Astrocyte of the hippocampus (primary cell): Measurements from ENCODE around the gene SOX1.

Experiments used
- DNase-seq: peaks from one replicate; pipeline ENCODE4 v3.0.0; 2011; ENCODE audit warnings: low read depth, low spot score

SOX1 gene

DNA sequence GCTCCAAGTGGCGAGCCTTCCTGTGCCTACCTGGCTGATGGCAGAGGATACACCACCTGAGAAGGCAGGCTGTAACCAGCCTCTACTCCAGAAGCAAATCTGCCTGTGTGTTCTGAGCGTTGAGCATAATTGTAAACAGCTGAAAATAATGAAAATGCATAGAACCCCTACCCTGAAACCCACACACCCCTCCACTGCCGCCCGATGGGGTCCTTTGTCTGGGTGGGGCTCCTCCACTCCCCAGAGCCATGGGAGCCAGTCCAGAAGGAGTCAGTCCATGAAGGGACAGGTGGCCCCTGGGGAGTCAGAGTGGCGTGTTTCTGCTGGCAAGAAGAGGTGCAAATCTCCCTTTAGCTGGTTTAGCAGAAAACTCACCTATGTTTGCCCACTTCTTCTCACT lies 8.0 kb upstream of the SOX1 start:
- DNase-seq = no peak

DNA sequence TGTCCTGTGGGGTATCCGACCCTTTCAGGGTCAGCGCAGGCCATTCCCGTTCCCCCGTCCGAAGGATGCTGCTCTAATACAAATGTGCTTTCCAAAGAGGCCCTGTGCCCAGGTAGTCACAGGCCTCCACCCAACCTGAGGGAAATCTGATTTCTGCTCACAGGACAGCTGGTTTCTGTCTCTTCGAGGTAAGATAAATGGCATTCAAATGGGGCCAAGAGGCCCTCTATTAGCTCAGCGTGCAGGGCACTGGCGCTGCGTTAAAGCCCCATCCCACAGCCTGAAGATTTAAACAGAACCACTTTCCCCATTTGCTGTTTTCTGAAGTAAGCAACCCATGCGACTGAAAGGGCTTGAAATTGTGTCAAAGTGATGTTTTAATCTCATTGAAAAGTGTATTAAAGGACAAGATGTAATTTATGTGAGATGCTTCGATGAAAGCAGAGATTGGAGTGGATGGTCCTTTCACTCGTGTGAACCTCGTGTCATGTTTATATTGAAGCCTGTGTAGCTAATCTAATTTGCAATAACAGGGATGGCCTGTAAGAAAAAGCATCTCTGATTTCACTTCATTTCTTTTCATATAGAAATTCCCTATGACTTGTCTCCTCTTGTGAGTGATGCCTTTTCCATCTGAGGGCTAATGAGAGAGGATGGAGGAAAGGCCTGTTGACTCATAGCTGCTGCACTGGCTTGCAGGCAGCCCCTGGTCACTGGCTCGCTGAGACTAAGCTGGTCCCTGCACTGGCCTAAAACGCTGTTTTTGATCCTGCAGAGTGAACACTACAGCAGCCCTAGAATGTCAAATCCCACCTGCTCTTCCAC lies 7.3 kb upstream of the SOX1 start:
- DNase-seq = no peak

DNA sequence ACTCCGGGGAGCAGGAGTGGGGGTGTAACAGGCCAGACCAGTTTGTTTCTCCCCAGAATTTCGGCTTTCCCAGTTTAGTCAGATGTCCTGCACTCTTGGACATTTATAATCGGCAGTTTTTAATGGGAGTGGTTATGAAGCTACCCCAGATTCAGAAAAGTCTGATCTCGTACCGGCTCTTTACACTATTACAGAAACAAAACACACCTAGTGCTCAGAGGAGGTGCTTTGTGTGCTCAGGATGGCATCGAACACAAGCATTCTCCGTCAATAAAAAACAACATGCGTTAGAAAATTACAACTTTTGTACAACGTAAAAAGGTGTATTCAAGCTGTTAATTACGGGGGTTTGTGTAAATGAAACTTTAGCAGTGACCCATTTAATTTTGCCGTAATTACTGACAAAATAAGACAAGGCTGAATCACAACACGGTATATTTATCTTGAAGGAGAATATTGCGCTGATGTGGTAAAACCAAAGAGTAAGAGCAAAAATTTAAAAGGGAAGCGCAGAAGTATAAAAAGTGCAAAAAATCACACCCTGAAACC lies 6.6 kb upstream of the SOX1 start:
- DNase-seq = no peak

DNA sequence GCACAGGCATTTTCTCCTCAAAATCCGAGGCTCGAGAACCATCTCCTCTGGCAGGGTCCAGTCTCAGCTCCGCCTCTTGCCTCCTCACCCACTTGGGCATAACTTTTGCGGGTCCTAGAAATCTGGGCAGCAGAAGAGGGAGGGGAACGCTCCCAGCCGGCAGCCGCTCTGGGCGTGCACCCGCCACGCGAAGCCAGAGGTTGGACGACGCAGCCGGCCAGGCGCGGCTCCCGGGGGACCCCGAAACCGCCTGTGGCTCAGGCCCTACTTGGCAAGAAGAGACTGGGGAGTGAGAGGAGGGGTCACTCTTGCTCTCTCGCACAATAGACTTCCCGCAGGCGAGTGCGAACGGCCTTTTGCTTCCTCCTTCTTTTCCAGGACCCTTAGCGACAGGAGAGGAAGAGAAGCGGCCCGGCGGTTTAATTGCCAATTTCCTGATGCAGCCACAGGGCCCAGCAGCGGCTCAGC lies 6.0 kb upstream of the SOX1 start:
- no peak for DNase-seq

DNA sequence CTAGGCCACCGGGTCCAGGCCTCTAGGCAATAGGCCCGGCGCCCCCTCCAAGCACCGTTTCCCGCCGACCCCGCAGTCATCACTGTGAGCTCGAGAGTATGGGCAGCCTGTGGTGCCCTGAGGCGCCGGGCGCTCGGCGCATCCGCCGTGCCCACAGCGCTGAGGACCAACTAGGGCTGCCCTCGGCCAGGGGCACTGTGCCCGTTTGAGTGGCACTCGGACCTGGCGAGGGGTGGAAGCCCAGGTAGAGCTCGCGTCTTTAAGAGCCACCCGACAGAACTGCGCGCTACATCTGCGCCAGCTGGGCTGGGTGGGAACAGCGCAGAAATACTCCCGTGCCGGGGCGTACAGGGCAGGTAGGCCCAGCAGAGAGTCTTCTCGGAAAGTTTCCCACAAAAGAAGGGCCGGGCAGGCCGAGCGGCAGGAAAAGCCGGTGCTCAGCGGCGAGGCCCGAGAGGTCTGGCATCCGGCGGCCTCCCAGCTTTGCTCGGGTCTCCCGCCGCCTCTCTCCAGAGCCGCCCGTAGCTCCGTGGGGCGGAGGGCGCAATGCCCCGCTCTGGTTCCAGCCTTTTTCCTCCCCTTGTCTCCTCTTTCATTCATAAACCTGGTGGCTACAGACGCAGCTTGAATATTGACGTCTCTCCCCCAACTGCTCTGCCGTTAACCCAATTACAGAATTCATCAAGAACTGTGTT lies 5.4 kb upstream of the SOX1 start:
- no peak for DNase-seq

DNA sequence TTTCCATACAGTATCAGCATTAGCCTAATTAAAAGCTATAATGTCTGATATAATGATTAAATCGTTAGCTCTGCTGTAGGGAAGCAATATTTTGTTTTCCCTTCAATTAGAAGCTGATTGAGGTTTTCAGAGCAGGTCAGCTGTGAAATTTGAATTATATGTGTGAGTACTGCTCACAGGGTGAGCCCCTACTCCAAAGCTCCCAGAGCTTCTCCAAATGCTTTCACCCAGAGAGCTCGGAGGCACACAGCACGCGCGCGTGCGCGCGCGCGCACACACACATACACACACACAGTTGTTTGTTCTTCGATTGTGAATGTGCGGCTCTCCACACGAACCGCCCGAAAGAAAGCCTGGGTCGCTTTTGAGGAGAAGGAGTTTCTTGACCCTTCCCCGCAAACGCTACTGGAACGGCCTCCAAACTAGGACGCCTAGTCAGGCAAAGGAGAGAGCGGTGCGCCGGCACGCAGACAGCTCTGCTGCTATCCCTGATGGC lies 4.8 kb upstream of the SOX1 start:
- no peak for DNase-seq

DNA sequence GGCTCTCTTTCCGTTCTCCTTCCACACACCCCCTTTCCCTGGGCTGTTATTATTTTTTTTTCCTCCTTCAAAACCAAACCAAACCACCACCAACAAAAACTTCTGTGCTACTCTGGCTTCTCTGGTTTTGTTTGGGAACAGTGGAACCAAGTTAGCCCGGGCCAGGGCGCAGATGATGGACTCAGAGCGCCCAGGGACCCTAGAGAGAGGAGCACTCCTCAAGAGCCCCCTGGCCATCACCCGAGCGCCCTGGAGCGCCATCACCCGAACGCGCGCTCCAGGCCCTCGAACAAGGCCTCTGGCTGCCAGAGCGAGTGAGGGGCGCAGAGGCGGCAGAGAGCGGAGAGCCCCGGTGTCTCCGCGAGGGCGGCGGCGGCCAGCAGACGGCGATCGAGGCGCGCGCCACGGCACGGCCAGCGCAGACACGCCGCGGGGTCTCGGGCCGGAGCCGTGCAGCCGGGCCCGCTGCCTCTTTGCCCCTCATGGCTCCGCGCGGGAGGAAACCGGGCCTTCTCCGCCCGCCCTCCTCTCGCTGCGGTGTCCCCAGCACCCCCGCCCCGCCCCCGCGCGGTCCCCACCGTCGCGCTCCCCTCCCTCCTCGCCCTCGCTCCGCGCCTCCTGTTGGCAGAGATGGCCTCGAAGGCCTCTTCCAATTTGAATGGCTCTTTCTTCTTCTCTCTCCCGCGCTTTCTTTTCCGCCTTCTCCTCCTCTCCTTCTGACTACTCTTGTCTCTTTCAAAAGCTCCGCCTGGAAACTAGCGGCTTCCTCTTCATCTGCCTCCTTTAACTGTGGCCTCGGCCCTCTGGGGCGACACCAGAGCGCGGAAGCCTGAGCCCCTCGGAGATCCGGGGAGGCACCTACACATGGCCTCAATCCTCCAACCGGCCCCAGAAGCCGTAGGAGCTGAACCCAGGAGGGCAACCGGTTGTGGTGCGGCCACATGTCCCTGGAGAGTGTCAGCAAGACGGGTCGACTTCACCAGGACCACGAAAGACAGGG lies 4.1 kb upstream of the SOX1 start:
- DNase-seq = peak; percentile 58

DNA sequence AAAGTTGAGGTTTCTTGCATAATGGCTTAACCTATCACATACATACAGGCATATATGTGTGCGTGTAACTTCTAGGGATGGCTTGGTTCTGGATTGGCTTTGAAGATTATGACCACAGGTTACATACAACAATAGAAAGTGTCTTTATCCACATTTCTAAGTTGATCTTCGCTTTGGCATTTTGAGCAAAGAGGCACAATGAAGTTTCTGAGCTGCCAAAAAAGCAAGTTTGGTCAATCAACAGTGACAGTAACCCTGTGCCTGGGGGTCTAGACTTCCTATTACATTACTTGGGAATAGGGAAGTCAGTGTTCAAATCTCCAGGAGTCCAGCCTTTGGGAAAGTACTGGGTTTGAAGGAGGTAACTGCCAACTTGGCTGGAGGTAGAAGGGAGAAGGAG lies 3.1 kb upstream of the SOX1 start:
- DNase-seq = no peak

DNA sequence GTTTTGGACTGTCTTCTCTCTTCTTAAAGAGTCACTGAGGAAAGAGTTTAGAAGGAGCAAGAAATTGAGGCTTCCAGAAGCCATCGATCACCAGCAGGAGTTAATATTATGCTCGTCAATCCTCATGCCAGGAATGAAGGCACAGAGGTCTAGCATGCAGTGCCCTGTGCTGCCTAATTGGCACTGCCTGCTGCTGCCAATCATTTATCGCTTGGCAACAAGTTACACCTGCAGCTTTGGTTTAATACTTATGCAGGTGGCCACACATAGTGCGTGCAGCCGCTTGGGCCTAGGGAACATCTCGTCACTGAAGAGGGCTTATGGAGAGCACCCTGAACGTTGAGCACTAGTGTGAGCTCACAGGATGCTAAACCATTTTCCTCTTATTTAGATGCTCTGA lies 2.7 kb upstream of the SOX1 start:
- no peak for DNase-seq

DNA sequence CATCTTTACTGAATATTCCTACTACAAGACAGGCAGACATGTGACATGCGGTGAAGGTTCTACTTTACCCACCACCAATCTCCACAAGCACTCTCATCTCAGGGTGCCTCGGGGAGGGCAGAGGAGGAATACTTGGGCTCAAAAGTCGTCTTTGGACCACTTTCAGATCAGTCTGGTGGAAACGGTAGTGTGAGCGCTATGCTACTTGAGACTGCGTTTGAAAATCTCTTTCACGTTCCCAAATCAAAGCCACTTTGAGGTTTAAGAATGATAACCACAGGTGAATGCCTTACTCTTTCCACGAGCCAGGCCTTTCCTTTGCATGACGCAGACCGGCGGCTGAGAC lies 1.5 kb upstream of the SOX1 start:
- DNase-seq = no peak

DNA sequence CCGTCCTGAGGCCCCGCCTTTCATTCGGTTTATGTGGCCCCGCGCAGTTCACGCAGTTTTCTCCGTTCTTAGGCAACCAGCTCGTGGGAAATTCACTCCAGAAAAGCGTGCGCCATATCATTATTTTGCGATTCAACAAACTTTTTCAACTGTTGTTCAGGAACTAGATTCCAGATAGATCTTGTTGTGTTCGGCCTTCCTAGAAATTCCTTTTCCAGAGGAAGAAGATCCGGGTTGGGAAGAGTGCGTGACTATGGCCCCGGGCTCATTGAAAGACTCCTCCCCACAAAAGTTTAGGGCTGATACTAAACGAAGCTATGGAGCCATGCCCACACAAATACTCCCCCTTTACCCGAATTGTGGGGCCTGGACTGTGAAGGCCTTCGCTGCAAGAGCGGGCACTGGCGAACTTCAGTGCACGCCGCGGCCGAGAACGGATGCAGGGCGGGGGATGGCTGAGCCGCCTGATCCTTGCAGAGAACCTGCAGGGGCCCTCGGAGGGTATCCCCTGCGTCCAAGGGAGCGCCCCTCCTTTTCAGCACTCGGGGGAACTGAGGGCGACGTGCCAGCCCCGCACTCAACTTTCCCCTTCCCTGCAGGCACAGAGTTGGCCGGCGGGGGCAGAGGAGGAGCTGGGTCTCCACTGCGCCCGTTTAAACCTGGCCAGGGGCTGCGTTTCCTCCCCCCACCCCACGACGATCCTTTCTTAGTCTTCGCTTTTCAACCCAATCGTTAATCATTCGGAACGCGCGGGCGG lies 904 bp upstream of the SOX1 start:
- DNase-seq = no peak

DNA sequence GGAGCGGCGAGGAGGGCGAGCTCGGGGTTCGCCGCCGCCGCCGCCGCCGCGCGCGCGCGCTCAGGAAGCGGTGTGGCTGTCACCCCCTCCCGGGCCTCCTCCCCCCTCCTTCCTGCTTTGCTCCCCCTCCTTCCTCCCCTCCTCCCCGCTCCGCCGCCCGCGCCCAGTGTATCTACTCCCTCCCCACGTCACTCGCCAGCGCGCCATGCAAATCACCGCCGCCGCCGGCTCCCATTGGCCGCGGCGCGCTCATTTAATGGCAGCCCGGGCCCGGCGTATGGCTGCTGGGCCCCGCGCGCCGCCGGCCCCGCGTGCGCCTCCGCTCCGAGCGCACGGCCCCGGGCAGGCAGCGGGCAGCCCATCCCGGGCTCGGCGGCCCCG lies 335 bp upstream of the SOX1 start:
- peak; percentile 88 for DNase-seq

DNA sequence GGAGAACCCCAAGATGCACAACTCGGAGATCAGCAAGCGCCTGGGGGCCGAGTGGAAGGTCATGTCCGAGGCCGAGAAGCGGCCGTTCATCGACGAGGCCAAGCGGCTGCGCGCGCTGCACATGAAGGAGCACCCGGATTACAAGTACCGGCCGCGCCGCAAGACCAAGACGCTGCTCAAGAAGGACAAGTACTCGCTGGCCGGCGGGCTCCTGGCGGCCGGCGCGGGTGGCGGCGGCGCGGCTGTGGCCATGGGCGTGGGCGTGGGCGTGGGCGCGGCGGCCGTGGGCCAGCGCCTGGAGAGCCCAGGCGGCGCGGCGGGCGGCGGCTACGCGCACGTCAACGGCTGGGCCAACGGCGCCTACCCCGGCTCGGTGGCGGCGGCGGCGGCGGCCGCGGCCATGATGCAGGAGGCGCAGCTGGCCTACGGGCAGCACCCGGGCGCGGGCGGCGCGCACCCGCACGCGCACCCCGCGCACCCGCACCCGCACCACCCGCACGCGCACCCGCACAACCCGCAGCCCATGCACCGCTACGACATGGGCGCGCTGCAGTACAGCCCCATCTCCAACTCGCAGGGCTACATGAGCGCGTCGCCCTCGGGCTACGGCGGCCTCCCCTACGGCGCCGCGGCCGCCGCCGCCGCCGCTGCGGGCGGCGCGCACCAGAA lies 1.1 kb downstream of the SOX1 start:
- peak; percentile 68 for DNase-seq

DNA sequence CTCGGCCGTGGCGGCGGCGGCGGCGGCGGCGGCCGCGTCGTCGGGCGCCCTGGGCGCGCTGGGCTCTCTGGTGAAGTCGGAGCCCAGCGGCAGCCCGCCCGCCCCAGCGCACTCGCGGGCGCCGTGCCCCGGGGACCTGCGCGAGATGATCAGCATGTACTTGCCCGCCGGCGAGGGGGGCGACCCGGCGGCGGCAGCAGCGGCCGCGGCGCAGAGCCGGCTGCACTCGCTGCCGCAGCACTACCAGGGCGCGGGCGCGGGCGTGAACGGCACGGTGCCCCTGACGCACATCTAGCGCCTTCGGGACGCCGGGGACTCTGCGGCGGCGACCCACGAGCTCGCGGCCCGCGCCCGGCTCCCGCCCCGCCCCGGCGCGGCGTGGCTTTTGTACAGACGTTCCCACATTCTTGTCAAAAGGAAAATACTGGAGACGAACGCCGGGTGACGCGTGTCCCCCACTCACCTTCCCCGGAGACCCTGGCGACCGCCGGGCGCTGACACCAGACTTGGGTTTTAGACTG lies 1.7 kb downstream of the SOX1 start:
- no peak for DNase-seq

DNA sequence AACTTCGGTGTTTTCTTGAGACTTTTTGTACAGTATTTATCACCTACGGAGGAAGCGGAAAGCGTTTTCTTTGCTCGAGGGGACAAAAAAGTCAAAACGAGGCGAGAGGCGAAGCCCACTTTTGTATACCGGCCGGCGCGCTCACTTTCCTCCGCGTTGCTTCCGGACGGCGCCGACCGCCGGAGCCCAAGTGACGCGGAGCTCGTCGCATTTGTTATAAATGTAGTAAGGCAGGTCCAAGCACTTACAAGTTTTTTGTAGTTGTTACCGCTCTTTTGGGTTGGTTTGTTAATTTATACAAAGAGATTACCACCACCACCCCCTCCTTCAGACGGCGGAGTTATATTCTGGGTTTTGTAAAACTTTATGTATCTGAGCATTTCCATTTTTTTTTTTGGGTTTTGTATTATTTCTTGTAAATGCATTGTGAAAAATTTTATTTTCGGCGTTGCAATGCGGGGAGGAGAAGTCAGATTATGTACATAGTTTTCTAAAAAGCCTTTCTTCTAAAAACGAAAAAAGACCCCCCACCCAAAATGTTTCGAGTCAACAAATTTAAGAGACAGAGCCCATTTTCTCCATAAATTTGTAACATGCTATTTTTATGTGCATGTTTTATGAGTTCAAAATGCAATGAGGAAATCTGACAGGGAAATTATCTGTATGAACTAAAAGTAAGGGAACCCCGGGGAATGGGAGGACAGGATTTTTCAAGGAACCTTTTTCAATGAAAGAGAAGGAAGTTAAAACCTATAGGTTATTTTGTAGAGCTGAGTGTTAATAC lies 2.3 kb downstream of the SOX1 start:
- DNase-seq = no peak

DNA sequence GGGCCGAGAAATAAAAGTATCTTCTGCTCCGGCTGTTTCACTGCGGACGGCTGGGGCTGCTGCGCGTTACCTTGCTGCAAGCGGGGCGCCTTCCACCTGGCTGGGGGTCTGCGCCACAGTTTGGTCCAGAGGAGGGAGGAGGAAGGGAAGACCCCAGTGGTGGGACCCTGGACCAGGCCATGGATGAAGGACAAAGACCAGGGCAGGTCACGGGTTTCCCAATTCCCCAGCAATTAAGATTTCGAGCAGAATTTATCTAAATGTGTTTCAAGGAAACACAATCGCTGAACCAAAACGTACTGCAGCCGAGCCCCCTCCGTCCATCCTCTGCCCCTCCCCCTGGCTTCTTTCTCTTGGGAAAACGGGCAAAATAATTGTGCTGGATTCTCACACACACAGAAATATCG lies 2.9 kb downstream of the SOX1 start:
- no peak for DNase-seq

DNA sequence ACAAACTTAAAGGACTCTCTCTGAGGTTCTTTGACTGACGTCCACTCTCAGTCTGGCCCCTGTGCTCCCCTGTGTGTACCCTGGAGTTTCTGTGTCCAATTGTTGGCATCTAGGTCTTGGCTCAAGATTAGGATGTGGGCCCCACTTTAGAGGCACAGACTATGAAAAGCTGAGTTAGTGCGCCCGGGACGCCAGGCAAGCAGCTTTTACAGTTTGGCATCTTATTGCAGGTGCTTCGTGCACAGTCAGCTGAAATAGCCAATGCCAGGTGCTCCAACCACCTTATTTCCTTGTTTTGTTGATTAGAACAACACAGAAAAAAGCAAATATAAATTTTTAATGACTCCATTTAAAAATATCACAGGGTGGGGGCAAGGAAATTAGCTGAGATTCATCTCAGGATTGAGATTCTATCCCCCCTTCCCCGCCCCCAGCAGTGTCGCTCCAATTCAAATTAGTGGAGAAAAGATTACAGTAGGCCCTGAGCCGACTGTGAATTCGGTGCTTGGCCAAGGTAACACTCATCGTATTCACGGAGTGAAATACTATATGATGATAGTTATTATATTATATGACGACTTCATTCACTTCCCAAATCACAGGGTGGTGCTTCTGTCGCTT lies 4.3 kb downstream of the SOX1 start:
- no peak for DNase-seq

DNA sequence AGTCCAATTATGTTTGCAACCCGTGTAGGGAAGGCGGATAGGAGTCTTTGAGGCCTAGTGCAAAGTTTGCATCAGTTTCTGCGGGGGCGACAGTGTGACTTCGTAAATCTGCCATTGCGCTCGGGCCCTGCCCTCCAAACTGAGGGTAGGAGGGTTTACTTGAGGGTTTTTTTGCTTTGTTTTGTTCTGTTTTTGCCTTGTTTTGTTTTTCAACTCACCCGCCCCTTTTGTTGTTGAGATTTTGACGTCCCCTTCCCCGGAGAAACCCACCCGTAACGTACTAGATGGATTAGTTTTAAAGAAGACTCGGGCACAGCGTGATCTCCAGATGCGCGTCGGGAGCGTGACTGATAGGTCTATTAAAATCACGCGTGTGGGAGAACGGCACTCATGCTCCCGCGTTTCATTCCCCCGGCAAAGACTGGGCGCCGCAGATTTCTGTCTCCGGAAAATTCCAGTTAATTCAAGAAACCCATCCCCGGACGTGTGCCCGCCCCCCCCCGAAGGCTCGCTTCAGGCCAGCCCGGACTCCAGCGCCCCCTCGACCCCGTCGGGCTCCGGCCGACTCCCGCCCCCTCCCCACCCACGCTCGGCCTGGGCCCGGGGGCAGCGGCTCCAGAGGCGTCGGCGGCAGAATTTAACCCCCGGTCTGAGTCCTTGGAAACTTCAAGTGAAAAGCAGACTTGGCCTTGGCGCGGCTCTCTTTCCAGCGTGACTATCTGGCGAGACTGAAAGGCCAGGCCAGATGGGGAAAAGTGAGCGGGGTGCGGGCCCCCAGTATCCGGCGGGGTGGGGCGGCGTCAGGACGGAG lies 5.0 kb downstream of the SOX1 start:
- no peak for DNase-seq
